DOHH2 (cell line): ENCODE results near the gene TMEM132D.

Experiments used
- H3F3A ChIP-seq: fragments of 200-600 bp; sonication (generic), shearing (Covaris generic); 2 replicates; pipeline ENCODE4 v1.6.0; 2016; ENCODE audit warnings: antibody characterized with exemption, mild to moderate bottlenecking; ENCODE audit not compliant: control insufficient read depth, insufficient read depth
- H3K27ac ChIP-seq: fragments of 200-600 bp; sonication (generic); 2 replicates; pipeline ENCODE4 v1.5.1; 2014; ENCODE audit warnings: low read depth, mild to moderate bottlenecking, low read length, moderate library complexity
- H3K27me3 ChIP-seq: fragments of 200-600 bp; sonication (generic); 2 replicates; pipeline ENCODE4 v1.6.1; 2014; ENCODE audit warnings: mild to moderate bottlenecking, low read length, mixed read lengths; ENCODE audit not compliant: control insufficient read depth
- H3K36me3 ChIP-seq: fragments of 200-600 bp; sonication (generic); 2 replicates; pipeline ENCODE4 v1.6.1; 2014; ENCODE audit warnings: mild to moderate bottlenecking, low read length, moderate library complexity, mixed read lengths; ENCODE audit not compliant: control insufficient read depth
- H3K4me1 ChIP-seq: fragments of 200-600 bp; sonication (generic); 2 replicates; pipeline ENCODE4 v1.6.1; 2014; ENCODE audit warnings: mild to moderate bottlenecking, low read length, mixed read lengths; ENCODE audit not compliant: control insufficient read depth
- H3K4me2 ChIP-seq: fragments of 200-600 bp; sonication (generic); 2 replicates; pipeline ENCODE4 v1.6.0; 2014; ENCODE audit warnings: mild to moderate bottlenecking, low read length, moderate library complexity
- H3K4me3 ChIP-seq: fragments of 200-600 bp; sonication (generic); 2 replicates; pipeline ENCODE4 v1.5.1; 2014; ENCODE audit warnings: mild to moderate bottlenecking, low read length, mixed read lengths
- H3K79me2 ChIP-seq: fragments of 200-600 bp; sonication (generic); 2 replicates; pipeline ENCODE4 v1.6.1; 2014; ENCODE audit warnings: mild to moderate bottlenecking, low read length, mixed read lengths; ENCODE audit not compliant: control insufficient read depth
- H3K9me2 ChIP-seq: fragments of 200-600 bp; sonication (generic); replicated peaks from 2 replicates; pipeline ENCODE4 v1.6.1; 2014; ENCODE audit warnings: mild to moderate bottlenecking, low read length, mixed read lengths; ENCODE audit not compliant: control insufficient read depth
- H3K9me3 ChIP-seq: fragments of 200-600 bp; sonication (generic); 2 replicates; pipeline ENCODE4 v1.6.1; 2014; ENCODE audit warnings: antibody characterized with exemption, low read length, mixed read lengths; ENCODE audit not compliant: control insufficient read depth, insufficient read depth
- H4K20me1 ChIP-seq: fragments of 200-600 bp; sonication (generic); 2 replicates; pipeline ENCODE4 v1.6.0; 2014; ENCODE audit warnings: low read depth, mild to moderate bottlenecking, antibody characterized with exemption, low read length, moderate library complexity; ENCODE audit not compliant: control insufficient read depth, insufficient read depth
- CTCF ChIP-seq: fragments of 200-600 bp; sonication (generic); IDR thresholded peaks from one replicate; pipeline ENCODE4 v1.5.1; 2014; ENCODE audit warnings: antibody characterized with exemption, mild to moderate bottlenecking, low read depth, low read length; ENCODE audit not compliant: poor library complexity, severe bottlenecking
- EZH2phosphoT487 ChIP-seq: fragments of 200-600 bp; sonication (generic); IDR thresholded peaks from 2 replicates; pipeline ENCODE4 v1.6.1; 2017; ENCODE audit warnings: borderline replicate concordance, mild to moderate bottlenecking, antibody characterized with exemption, low read length, moderate library complexity, mixed read lengths

Gene TMEM132D

GRCh38 chr12:129276361-129277060 lies 627.3 kb downstream of the TMEM132D start:
- H3K4me1 ChIP-seq: no peaks in the 10 kb centered on the region
- H3K27me3 ChIP-seq: no peaks in the 10 kb centered on the region
- no peak overlapping the region for H3K4me2 ChIP-seq
- no peaks in the 10 kb centered on the region for H3K79me2 ChIP-seq
- H4K20me1 ChIP-seq: no peaks in the 10 kb centered on the region
- no peak overlapping the region for H3K27ac ChIP-seq
- H3K9me2 ChIP-seq: no peaks in the 10 kb centered on the region
- no peak for TF ChIP-seq EZH2phosphoT487
- TF ChIP-seq CTCF: no peak
- H3K36me3 ChIP-seq: no peaks in the 10 kb centered on the region
- H3K4me3 ChIP-seq: no peak overlapping the region
- H3F3A ChIP-seq: no peaks in the 10 kb centered on the region
- H3K9me3 ChIP-seq: no peaks in the 10 kb centered on the region

GRCh38 chr12:129269756-129270495 lies 633.9 kb downstream of the TMEM132D start:
- TF ChIP-seq EZH2phosphoT487 (no peak), CTCF (no peak)

GRCh38 chr12:129258781-129259318 lies 645.0 kb downstream of the TMEM132D start:
- Histone ChIP-seq H3K4me1 (no peaks in the 10 kb centered on the region), H3K36me3 (no peaks in the 10 kb centered on the region), H3K4me2 (no peak overlapping the region), H3K9me2 (no peaks in the 10 kb centered on the region), H3K27me3 (no peaks in the 10 kb centered on the region), H3K4me3 (no peak overlapping the region), H4K20me1 (no peaks in the 10 kb centered on the region), H3K27ac (no peak overlapping the region), H3K9me3 (no peaks in the 10 kb centered on the region), H3K79me2 (no peaks in the 10 kb centered on the region), H3F3A (no peaks in the 10 kb centered on the region)
- TF ChIP-seq CTCF (no peak), EZH2phosphoT487 (no peak)

More at GRCh38 chr12:129269756-129270495, 633.9 kb downstream of the TMEM132D start:
- Histone ChIP-seq H3K4me3 (no peak overlapping the region), H3F3A (no peaks in the 10 kb centered on the region), H3K9me2 (no peaks in the 10 kb centered on the region), H3K79me2 (no peaks in the 10 kb centered on the region), H3K27ac (no peak overlapping the region), H4K20me1 (no peaks in the 10 kb centered on the region), H3K36me3 (no peaks in the 10 kb centered on the region), H3K4me1 (no peaks in the 10 kb centered on the region), H3K27me3 (no peaks in the 10 kb centered on the region), H3K4me2 (no peak overlapping the region), H3K9me3 (no peaks in the 10 kb centered on the region)
